Activated CD8-positive, alpha-beta memory T cell treated with anti-CD3 and anti-CD28 coated beads, Interleukin-2, amount 50 U/mL, for 24 hours (primary cell): Measurements from ENCODE around the gene TCP1.
"Not testable (repeated sequence)": the region's sequence is repeated elsewhere in the genome, so short reads cannot be mapped to it uniquely, and the experiment has no call there.

Experiments used
- DNase-seq: peaks from one replicate; pipeline ENCODE4 v3.0.0-alpha.2; 2020; ENCODE audit errors: extremely low read depth

Gene TCP1

DNA sequence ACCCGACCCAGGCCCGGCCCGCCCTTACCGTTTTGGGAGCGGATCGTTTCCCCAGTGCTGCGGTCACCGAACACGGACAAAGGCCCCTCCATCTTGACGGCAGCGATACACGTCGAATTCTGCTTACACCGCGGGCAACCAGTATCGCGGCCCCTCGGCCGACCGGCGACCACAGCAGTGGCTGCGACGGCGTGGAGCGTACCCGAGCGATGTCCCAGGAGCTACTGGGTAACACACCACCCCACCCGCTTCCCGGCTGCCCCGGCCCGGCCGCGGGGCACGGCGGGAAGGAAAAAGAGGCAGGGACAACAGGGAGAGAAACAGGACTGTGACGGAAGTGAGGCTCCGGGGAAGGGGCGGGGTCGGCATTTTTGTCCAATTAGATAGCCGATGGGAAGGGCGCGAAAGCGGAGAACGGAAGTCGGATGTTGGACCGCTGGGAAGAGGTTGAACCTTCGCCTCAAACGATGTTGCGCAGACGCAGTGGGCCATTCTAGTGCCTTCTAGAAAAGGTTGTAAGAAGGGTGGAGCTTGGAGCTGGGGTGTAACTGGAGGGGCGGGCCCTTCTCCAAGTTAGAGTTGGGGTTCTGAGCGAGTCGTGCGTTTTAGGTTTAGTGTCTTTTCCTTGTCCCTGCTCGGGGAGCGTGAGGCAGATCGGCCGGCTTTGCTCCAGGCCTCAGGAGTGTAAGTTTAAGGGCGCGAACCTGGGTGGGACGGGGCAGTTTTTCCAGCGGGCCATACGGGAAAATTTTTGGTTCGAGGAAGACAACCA, at the start of gene TCP1:
Gene TCP1, minus strand, starts transcription at position 226 of the 772 bp plus-strand sequence. Its CDS starts 134 bp downstream, at position 92.
- DNase-seq: peak; percentile 100

DNA sequence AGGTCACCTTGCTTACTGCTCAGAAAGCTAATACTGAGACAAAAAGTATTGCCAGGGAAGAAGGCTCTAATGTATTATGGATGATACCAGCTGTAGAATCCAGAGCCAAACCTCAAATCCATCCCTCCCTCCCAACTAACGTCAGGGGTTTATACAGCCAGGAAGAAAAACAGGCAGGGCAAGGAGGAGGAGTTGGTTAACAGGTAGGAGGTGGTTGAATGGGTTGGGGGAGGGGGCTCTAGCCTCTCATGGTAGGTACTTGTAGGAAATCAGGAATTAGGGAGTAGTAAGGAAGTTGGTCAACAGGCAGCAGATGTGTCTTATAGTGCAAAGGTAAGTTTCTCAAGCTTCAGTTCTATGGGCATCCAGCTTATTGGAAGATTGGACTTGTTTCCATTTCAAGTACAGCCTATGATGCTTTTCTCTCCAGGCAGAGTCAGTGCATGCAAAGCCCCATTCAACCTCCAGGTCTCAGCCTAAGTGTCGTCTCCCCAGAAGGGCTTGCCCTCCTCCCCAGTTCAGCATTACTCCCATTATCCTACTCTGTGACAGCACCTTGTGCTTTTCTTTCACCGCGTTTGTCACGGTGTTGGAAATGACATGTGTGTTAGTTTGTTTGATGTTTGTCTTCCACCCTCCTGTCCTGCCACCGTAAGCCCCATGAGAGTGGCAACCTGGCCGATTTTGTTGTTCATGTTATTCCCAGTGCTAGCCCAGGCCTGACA, 48.8 kb upstream of the TCP1 start:
- no peak for DNase-seq

DNA sequence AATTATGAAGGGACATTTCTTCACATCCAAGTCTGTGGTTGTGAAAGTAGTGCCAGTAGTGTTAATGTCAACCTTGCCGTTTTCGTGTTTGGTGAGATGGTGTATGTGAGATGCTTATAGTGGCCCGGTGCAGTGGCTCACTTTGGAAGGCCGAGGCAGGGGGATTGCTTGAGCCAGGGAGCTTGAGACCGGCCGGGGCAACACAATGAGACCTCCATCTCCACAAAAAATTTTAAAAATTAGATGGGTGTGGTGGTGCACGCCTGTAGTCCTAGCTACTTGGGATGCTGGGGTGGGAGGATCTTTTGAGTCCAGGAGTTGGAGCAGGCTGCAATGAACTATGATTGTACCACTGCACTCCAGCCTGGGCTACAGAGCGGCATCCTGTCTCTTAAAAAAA, 48.1 kb upstream of the TCP1 start:
- no peak for DNase-seq

DNA sequence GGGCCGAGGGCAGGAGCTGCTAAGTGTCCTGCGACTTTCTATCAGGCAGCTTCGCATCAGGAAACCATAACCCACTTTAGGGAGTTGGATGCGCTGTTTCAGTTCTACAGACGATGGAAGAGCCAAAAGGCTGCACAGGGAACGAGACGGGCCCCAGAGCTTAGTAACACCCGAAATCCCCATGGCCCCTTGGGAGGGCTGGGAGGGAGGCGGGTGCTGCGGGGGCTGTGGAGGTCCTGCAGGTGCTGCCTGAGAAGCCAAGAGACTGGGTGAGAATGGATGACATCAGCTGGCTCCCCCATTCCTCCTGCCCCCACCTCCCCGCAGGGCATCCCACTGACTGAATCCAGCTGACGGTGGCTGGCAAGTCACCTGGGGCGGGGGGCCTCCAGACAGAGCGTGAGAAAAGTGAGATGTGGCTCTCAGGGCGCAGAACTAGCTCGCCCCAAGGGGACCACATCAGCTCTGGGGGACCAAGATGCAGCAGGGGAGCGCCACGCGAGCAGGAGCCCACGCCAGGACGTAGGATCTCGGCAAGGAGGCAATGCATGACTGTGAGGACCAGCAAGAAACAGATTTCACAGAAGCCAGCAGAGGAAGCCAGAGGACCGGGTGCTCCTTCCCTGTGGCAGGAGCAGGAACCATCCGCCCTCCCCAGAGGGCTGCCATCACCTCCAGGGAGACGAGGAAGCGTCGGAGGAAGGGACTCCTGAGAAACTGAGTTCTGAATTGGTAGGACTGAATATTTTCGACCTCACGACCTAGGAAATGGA, 47.5 kb upstream of the TCP1 start:
- no peak for DNase-seq

DNA sequence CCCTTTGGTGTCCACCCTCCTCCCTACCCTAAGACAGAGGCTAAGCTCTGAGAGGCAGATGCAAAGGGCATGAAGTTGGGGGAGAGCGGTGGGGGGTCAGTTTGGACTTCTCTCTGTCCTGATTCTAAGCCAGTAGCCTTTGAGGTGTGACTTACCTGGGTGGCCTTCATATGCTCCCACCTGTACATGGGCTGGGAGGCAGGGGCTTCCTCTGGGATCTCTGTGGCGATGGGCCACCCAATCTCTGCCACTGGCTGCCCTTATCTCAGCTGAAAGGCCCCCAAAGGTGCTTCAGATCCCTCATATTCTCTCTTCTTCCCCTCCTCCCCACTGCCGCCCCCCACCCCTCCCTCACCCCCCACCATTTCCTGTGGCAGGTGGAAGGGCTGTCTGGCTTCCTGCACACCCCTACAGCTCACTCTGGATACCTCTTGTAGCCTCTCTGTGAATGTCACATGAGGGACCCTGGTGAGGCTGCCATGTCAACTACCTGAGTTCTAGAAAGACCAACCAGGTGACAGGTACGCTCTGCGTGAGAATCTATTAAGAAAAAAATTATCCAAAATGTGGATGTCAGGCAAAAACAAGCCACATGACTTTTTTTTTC, 44.7 kb upstream of the TCP1 start:
- DNase-seq: no peak

DNA sequence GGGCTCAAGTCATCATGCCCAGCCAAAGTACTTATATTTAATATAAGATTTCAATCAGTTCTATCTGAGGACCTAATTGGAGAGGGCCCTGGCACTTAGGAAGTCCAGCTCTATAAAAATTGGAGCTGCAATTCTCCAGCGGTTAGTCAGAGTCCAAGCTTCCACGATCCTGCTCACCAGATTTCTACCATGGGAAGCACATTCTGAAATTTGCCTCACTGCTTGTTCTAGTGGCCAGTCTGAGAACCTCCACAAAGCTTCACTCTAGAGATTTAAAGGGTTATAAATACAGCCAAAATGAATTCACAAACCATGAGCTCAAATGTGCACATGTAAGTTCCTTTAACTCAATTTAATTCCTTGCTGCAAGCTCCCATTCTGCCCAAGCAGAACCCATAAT, 44.2 kb upstream of the TCP1 start:
- DNase-seq: no peak

DNA sequence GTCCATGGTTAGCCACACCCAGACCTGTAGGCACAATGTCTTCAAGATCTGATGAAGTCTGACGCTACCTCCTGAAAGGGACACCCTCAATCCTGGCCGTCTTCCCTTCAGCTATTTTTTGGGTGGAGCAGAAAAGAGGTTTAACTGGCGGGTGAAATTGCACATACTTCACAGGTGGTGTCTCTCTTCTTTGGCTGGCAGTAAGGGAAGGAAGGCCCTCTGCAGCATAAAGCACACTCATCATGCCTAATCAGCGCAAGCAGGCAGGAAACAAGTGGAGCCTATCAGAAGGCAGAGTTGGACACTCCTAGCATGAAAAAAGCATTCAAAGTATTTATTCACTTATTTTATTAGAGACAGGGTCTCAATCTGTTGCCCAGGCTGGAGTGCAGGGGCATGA, 43.5 kb upstream of the TCP1 start:
- no peak for DNase-seq

DNA sequence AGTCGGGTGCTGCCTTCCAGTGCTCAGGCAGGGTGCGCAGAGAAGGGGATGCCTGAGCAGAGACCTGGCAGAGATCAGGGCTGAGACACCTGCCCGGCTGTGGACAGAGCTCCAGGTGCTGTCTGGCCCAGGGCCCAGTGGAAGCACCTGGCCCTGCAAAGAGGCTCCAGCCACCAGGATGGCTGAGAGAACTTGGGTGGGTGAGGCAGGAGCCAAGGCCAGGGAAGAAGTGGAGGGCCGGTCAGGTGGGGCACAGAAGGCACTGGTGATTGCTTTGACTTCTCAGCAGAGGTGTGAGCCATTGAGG, 41.9 kb upstream of the TCP1 start:
- DNase-seq: no peak

DNA sequence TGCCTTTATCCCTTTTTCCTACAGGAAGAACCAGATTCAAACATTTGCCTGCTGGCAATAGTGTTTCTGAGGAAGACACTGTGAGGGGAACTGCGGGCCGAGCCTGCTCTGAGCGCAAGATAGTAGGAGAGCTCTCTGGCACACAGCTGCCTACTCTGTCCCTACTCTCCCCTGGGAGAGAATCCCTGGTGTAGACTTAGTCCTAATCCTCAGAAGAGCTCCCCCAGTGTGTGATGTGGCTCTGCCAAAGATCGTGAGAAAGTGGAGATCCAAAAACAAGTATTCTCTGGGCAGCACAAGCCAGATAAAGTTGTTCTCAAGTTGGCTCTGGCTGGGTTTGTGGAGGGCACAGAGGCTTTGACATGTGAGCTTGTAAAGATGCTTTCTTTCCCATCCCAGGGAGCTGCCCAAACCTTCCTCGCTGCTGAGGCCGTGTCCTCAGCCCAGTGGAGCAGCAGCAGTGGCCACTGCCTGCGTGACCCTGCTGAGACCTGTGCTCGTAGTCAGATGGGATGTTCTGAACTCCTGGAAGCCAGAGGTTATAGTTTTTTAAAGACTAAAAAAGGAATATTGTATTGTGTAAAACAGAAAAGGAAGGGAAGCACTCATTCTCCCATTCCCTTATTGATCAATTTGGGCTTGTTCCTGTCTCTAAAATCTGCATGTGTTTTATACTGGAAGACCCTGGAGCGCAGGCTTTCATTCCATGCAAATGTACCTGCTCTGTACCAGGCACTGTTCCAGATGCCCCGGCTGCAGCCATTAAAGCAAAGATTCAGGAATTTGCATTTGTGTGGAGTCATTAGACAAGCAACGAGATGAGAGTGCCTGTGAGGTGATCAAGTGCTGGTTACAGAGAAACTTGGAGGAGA, 41.3 kb upstream of the TCP1 start:
- DNase-seq: no peak

DNA sequence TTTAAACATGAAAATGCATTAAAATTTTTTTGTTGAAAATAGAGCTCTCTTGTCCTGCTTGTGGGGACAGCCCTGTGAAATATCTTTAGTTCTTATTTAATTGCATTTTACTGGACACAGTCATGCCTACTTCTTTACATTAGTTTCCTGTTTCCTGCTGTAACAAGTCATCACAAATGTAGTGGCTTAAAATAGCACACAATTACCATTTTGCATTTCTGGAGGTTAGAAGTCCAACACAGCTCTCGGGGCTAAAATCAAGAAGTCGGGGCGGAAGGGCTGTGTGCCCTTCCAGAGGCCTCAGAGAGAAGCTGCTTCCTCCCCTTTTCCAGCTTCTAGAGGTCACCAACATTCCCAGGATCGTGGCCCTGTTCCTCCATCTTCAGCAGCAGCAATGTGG, 40.1 kb upstream of the TCP1 start:
- no peak for DNase-seq

DNA sequence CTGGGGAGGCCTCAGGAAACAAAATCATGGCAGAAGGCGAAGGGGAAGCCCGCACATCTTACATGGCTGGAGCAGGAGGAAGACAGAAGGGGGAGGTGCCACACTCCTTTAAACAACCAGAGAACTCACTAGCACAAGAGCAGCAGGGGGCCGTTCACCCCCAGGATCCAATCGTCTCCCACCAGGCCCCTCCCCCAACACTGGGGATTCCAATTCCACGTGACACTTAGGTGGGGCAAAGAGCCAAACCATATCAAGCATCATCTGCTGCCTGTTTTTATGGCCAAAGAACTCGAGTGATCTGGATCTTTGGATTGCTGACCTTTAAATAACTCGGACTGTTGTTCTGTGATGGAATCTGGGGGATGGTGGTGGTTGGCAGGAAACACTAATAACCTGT, 38.7 kb upstream of the TCP1 start:
- DNase-seq: no peak

DNA sequence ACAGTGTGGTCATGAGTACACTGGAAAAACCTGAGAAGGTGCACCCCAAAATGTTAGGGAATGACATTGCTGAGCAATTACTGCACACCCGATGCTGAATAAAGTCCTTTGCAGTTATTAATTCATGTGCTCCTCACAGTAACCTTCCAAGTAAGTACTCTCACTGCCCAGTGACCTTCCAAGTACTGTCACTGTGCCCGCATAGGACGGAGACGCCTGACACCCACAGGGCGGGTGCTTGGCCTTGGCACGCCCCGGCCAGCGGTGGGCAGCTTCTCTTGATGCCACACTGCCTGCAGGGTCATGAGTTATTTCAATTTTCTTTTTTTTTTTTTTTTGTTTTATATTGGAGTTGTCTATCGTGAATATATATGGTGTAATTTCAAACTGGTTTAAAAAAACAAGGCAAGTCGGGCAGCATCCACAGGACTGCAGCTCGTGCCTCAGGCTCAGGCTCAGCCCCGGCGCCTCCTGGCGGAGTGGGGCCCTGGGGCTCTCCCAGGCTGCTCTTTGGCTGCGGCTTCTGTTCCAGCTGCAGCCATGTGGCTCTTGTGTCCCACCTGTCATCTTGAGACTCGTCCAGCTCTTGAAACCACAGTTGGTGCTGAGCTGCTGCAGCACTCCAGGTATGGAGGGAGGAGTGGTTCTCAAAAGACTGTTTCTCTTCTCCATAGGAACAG, 37.7 kb upstream of the TCP1 start:
- DNase-seq: no peak

DNA sequence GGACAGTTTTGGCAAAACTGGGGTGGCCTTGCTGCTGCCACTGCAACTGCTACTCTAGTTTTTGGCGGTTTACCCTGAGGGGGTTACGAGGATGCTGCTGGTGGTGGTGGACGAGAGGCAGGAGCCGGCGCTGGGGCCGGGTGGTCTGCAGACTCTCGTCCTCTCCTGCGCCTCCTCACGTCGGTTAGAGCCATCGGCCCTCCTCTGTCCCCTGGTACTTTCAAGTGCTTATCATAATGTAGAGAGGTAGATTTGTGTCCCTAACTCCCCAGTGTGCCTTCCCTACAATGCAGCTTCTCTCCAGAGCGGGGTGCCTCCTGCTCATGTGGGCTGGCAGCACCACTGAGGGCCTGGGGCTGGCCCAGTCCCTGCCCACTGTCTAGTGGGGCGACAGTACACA, 36.6 kb upstream of the TCP1 start:
- DNase-seq: no peak

DNA sequence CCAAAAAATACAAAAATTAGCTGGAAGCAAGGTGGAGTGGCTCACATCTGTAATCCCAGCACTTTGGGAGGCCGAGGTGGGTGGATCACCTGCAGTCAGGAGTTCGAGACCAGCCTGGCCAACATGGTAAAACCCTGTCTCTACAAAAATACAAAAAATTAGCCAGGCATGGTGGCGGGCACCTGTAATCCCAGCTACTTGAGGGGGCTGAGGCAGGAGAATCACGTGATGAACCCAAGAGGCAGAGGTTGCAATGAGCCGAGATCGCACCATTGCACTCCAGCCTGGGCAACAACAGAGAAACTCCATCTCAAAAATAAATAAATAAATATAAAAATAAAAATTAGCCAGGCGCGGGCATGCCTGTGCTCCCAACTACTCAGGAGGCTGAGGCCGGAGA, 35.3 kb upstream of the TCP1 start:
- DNase-seq: not testable (repeated sequence)

DNA sequence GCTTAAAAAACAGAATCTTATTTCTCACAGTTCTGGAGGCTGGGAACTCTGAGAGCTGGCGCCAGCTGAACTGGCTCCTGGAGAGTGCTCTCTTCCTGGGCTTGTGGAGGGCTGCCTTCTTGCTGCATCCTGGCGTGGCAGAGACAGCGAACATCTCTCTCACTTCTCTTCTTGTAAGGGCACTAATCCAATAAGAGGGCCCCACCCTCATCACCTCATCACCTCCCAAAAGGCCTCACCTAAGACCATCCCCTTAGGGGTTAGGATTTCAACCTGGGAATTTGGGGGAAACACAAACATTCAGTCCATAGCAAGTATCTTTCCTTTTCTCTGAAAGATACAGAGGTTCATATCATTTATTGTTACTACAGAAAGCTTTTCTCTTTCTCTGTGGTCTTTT, 34.6 kb upstream of the TCP1 start:
- DNase-seq: no peak

DNA sequence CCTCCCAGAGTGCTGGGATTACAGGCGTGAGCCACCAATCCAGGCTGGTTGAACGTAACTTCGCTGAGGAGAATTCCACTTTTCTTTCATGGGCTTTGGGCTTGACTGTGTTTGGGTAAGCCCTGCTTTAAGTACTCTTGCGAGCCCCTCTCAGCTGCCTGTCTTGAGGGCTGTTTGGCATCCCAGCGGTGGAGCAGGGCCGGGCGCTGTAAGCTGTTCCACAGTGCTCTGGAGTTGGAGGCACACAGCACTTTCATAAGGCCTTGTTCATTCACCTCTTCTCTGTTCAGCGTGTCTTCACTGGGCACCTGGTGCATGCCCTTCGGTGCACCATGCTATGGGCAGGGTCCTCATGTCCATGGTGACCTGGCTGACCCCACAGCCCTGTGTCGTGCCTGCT, 32.3 kb upstream of the TCP1 start:
- no peak for DNase-seq

DNA sequence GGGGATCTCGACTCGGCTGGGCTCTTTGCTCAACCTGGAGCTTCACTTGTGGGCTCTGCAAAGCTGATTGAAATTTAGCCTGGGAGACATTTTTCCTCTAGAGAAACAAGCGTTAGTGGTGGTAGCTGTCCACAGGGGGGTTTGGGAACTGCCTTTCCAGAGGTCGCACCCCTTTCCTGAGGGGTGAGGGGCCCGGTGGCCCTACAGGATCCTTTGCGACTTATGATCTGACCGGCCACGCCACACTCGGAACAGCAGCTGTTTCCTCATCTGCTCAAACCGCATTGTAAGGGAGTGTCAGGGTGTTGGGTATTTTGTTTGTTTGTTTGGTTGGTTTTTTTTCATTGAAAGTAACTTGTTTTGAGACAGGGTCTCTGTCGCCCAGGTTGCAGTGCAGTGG, 31.7 kb upstream of the TCP1 start:
- DNase-seq: no peak

DNA sequence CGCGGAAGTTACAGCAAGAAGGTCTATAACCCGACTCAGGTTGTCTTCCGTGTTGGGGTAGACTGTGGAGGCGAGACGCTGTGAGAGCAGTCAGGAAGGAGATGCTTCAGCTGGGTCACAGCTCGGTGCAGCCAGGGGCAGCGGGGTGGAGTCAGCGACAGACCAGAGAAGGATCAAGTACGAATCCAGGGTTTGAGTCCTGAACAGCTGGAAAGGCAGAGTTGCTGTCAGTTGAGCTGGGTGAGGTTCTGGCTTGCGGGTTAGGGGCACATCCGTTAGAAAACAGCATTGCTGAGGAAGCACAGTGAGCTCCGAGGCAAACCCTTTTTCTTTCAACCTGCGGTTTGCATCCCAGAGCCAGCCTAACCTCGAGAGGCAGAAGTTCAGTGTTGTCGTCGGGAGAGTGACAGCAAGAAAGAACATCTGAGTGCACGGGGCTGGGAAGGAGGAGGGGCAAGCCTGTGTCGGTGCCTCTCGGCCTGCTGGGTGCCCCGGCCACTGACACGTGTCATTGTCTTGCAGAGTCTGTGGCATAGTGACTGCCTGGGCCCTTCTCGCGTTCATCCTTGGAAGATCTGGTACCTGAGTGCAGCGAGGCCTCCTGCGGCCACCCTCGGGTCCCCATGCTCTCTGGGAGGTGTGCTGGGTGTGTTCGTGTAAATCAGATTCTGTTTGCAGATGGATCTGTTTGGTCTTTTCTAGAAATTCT, 30.7 kb upstream of the TCP1 start:
- no peak for DNase-seq

DNA sequence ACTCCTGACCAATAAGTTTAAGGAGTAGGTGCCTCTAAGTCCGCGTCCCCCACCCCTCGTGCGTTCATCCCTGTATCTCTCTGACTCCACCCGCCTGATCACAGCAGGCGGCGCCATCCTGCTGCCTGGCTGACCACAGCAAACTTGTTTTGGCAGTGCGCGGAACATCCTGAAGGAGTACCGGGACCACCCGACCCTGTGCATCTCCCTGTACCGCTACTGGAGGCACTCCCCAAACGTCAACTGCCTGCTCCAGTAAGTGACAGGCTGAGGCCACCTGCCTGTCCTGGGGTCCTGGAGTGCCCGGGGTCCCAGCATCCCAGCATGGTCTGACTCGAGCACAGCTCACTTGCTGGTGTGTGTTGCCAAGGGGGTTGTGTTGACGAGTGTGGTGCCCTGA, 29.7 kb upstream of the TCP1 start:
- no peak for DNase-seq
